Measurements from ENCODE around the gene KCNE5.

The KCNE5 gene

GRCh38 chrX:109619771-109620170 is 5.2 kb downstream of the KCNE5 start:
- TF ChIP-seq CTCF (IDR thresholded peaks at IDR 0.05; ENCODE audit: low read depth, low read length) (no peak), EZH2phosphoT487 (IDR thresholded peaks at IDR 0.05; ENCODE audit: low read depth) (no peak)
- H2AFZ ChIP-seq (ENCODE audit: low read depth, low read length), result no peak overlapping the region
- H3K4me3 ChIP-seq (ENCODE audit: low read length), result no peak overlapping the region
- H3K4me2 ChIP-seq (ENCODE audit: low read length), result no peak overlapping the region
- H3K9ac ChIP-seq (ENCODE audit: low read length), result no peak overlapping the region
- H3K36me3 ChIP-seq (replicated peaks; ENCODE audit: low read depth, low read length), result no peaks in the 10 kb centered on the region
- H3K4me1 ChIP-seq (ENCODE audit: low read length), result no peaks in the 10 kb centered on the region
- H3K9me3 ChIP-seq (ENCODE audit: insufficient read depth, low read length), result no peaks in the 10 kb centered on the region
- H3K79me2 ChIP-seq (ENCODE audit: low read length), result no peaks in the 10 kb centered on the region
- H3K27me3 ChIP-seq (ENCODE audit: low read depth, low read length), result no peaks in the 10 kb centered on the region
- H3K27ac ChIP-seq (ENCODE audit: low read length), result no peak overlapping the region
- H4K20me1 ChIP-seq (ENCODE audit: insufficient read depth, low read length), result no peaks in the 10 kb centered on the region

GRCh38 chrX:109614951-109615350 is 10.0 kb downstream of the KCNE5 start:
- Histone ChIP-seq H3K27me3 (ENCODE audit: low read depth, low read length) (no peaks in the 10 kb centered on the region), H3K27ac (ENCODE audit: low read length) (no peak overlapping the region), H2AFZ (ENCODE audit: low read depth, low read length) (no peak overlapping the region), H3K4me2 (ENCODE audit: low read length) (no peak overlapping the region), H3K4me3 (ENCODE audit: low read length) (no peak overlapping the region), H3K36me3 (replicated peaks; ENCODE audit: low read depth, low read length) (no peaks in the 10 kb centered on the region), H3K9me3 (ENCODE audit: insufficient read depth, low read length) (no peaks in the 10 kb centered on the region), H3K9ac (ENCODE audit: low read length) (no peak overlapping the region), H3K79me2 (ENCODE audit: low read length) (no peaks in the 10 kb centered on the region), H3K4me1 (ENCODE audit: low read length) (no peaks in the 10 kb centered on the region), H4K20me1 (ENCODE audit: insufficient read depth, low read length) (no peaks in the 10 kb centered on the region)
- TF ChIP-seq EZH2phosphoT487 (IDR thresholded peaks at IDR 0.05; ENCODE audit: low read depth) (no peak), CTCF (IDR thresholded peaks at IDR 0.05; ENCODE audit: low read depth, low read length) (no peak)

GRCh38 chrX:109601486-109601885 is 23.5 kb downstream of the KCNE5 start:
- H4K20me1 ChIP-seq (ENCODE audit: insufficient read depth, low read length), result no peaks in the 10 kb centered on the region
- no peak overlapping the region for H3K27ac ChIP-seq (ENCODE audit: low read length)
- H3K27me3 ChIP-seq (ENCODE audit: low read depth, low read length), result no peaks in the 10 kb centered on the region
- H3K36me3 ChIP-seq (replicated peaks; ENCODE audit: low read depth, low read length), result no peaks in the 10 kb centered on the region
- no peak overlapping the region for H3K9ac ChIP-seq (ENCODE audit: low read length)
- H3K79me2 ChIP-seq (ENCODE audit: low read length), result no peaks in the 10 kb centered on the region
- no peaks in the 10 kb centered on the region for H3K9me3 ChIP-seq (ENCODE audit: insufficient read depth, low read length)
- H3K4me3 ChIP-seq (ENCODE audit: low read length), result no peak overlapping the region
- TF ChIP-seq EZH2phosphoT487 (IDR thresholded peaks at IDR 0.05; ENCODE audit: low read depth) (no peak), CTCF (IDR thresholded peaks at IDR 0.05; ENCODE audit: low read depth, low read length) (no peak)
- no peaks in the 10 kb centered on the region for H3K4me1 ChIP-seq (ENCODE audit: low read length)
- no peak overlapping the region for H3K4me2 ChIP-seq (ENCODE audit: low read length)
- no peak overlapping the region for H2AFZ ChIP-seq (ENCODE audit: low read depth, low read length)

GRCh38 chrX:109600237-109600651 is 24.7 kb downstream of the KCNE5 start:
- no peak overlapping the region for H3K27ac ChIP-seq (ENCODE audit: low read length)
- H3K4me3 ChIP-seq (ENCODE audit: low read length), result no peak overlapping the region
- no peaks in the 10 kb centered on the region for H3K9me3 ChIP-seq (ENCODE audit: insufficient read depth, low read length)
- no peaks in the 10 kb centered on the region for H3K36me3 ChIP-seq (replicated peaks; ENCODE audit: low read depth, low read length)
- no peak overlapping the region for H2AFZ ChIP-seq (ENCODE audit: low read depth, low read length)
- no peak overlapping the region for H3K9ac ChIP-seq (ENCODE audit: low read length)
- no peaks in the 10 kb centered on the region for H3K4me1 ChIP-seq (ENCODE audit: low read length)
- H3K4me2 ChIP-seq (ENCODE audit: low read length), result no peak overlapping the region
- TF ChIP-seq EZH2phosphoT487 (IDR thresholded peaks at IDR 0.05; ENCODE audit: low read depth) (no peak), CTCF (IDR thresholded peaks at IDR 0.05; ENCODE audit: low read depth, low read length) (no peak)
- no peaks in the 10 kb centered on the region for H3K79me2 ChIP-seq (ENCODE audit: low read length)
- H4K20me1 ChIP-seq (ENCODE audit: insufficient read depth, low read length), result no peaks in the 10 kb centered on the region
- no peaks in the 10 kb centered on the region for H3K27me3 ChIP-seq (ENCODE audit: low read depth, low read length)
